ENCODE measurements around the gene ARHGAP23. TPM values are rescaled to one million over a fixed set of nuclear protein-coding genes. Genes with fewer than 3 reads are reported as not detected.

Gene ARHGAP23
- total and polyA plus RNA-seq, 2 experiments from 2014 or later, result 21.4 to 150 TPM

GRCh38 chr17:38454532-38454931 is 26.3 kb downstream of the ARHGAP23 start:
- Histone ChIP-seq H4K20me1 (replicated peaks; ENCODE audit: insufficient read depth) (no peaks in the 10 kb centered on the region; the same call in 1 of the 2 replicates), H3K9me2 (ENCODE audit: insufficient read depth) (no peaks in the 10 kb centered on the region), H3K4me3 (peak overlapping the region; percentile 69), H3K4me1 (ENCODE audit: insufficient read depth) (peaks cover 54% of the 10 kb centered on the region), H3K27ac (ENCODE audit: low read depth) (peak overlapping the region; percentile 97), H2AFZ (no peak overlapping the region), H3K4me2 (peak overlapping the region; percentile 85), H3K79me2 (replicated peaks; ENCODE audit: insufficient read depth) (peaks cover 68% of the 10 kb centered on the region), H3F3A (replicated peaks; ENCODE audit: low read depth) (peaks cover 37% of the 10 kb centered on the region), H3K27me3 (ENCODE audit: insufficient read depth) (no peaks in the 10 kb centered on the region), H3K36me3 (ENCODE audit: insufficient read depth) (peaks cover 3% of the 10 kb centered on the region; the same call in 1 of the 2 replicates)
- peaks cover 66% of the 10 kb centered on the region for H3K4me1 Mint-ChIP-seq
- peak overlapping the region; percentile 81 for H3K4me3 Mint-ChIP-seq
- no peak for DNase-seq (ENCODE audit: low spot score)
- H3K27ac Mint-ChIP-seq, result peak overlapping the region; percentile 81
- H3K27me3 Mint-ChIP-seq (ENCODE audit: insufficient read depth, low read depth, poor library complexity), result peaks cover 43% of the 10 kb centered on the region
- peaks cover 3% of the 10 kb centered on the region for H3K9me3 Mint-ChIP-seq
- peaks cover 19% of the 10 kb centered on the region for H3K36me3 Mint-ChIP-seq (ENCODE audit: low read depth)
- no peak for TF ChIP-seq REST (IDR thresholded peaks at IDR 0.05; ENCODE audit: unreplicated experiment)
- no peak for TF ChIP-seq ZNF331 (CRISPR knock-in tag; IDR thresholded peaks at IDR 0.05; ENCODE audit: low read depth)
- TF ChIP-seq POLR2AphosphoS5 (IDR thresholded peaks at IDR 0.05; ENCODE audit: low read depth), result no peak
- no peak for TF ChIP-seq CREB1 (CRISPR knock-in tag; IDR thresholded peaks at IDR 0.05; ENCODE audit: low read depth)
- no peak for ATAC-seq

- DNase-seq (ENCODE audit: low spot score), result peak; percentile 57
- Histone ChIP-seq H3K27me3 (ENCODE audit: insufficient read depth) (no peaks in the 10 kb centered on the region), H3K4me1 (ENCODE audit: insufficient read depth) (peaks cover 45% of the 10 kb centered on the region), H3K27ac (ENCODE audit: low read depth) (peak overlapping the region; percentile 97), H2AFZ (no peak overlapping the region), H3K36me3 (ENCODE audit: insufficient read depth) (peaks cover 3% of the 10 kb centered on the region; the same call in 1 of the 2 replicates), H3K79me2 (replicated peaks; ENCODE audit: insufficient read depth) (peaks cover 62% of the 10 kb centered on the region), H3K9me2 (ENCODE audit: insufficient read depth) (no peaks in the 10 kb centered on the region), H4K20me1 (replicated peaks; ENCODE audit: insufficient read depth) (peaks cover 3% of the 10 kb centered on the region; the same call in 1 of the 2 replicates), H3K4me2 (peak overlapping the region; percentile 85), H3F3A (replicated peaks; ENCODE audit: low read depth) (peaks cover 29% of the 10 kb centered on the region), H3K4me3 (peak overlapping the region; percentile 69)
- peaks cover 3% of the 10 kb centered on the region for H3K9me3 Mint-ChIP-seq
- H3K27me3 Mint-ChIP-seq (ENCODE audit: insufficient read depth, low read depth, poor library complexity), result peaks cover 43% of the 10 kb centered on the region
- H3K4me1 Mint-ChIP-seq, result peaks cover 64% of the 10 kb centered on the region
- peak overlapping the region; percentile 81 for H3K4me3 Mint-ChIP-seq
- peak overlapping the region; percentile 81 for H3K27ac Mint-ChIP-seq
- H3K36me3 Mint-ChIP-seq (ENCODE audit: low read depth), result peaks cover 24% of the 10 kb centered on the region
- no peak for ATAC-seq
- no peak for TF ChIP-seq ZNF462 (CRISPR knock-in tag; IDR thresholded peaks at IDR 0.05)
- TF ChIP-seq ETS1 (IDR thresholded peaks at IDR 0.05), result peak; percentile 61
These were observed 27.1 kb downstream of the ARHGAP23 start for GRCh38 chr17:38455288-38455915.

Data from GM23338 (cell line).